GM23338 (cell line): Measurements from ENCODE around the gene FGF9. TPM values are rescaled to one million over a fixed set of nuclear protein-coding genes. Genes with fewer than 3 reads are reported as not detected.

Source experiments
- ATAC-seq: fragments of 200-7000 bp; cut with Tn5 transposase; 3 replicates; pipeline ENCODE4 v1.9.1; 2020
- DNase-seq: peaks from one replicate; pipeline ENCODE4 v3.0.0-alpha.2; 2015; ENCODE audit warnings: low spot score
- H2AFZ ChIP-seq: fragments of 200-600 bp; sonication (generic); 2 replicates; pipeline ENCODE4 v1.8.0; 2016; ENCODE audit warnings: antibody characterized with exemption, mild to moderate bottlenecking, moderate library complexity
- H3F3A ChIP-seq: fragments of 200-600 bp; sonication (generic); replicated peaks from 2 replicates; pipeline ENCODE4 v1.8.0; 2017; ENCODE audit warnings: antibody characterized with exemption, mixed run types, low read depth
- H3K27ac ChIP-seq: fragments of 200-600 bp; sonication (generic); 2 replicates; pipeline ENCODE4 v1.6.1; 2016; ENCODE audit warnings: low read depth
- H3K27me3 ChIP-seq: fragments of 200-600 bp; sonication (generic); 2 replicates; pipeline ENCODE4 v1.8.0; 2016; ENCODE audit warnings: mild to moderate bottlenecking, mixed run types, moderate library complexity; ENCODE audit not compliant: insufficient read depth
- H3K36me3 ChIP-seq: fragments of 200-600 bp; sonication (generic); 2 replicates; pipeline ENCODE4 v1.8.0; 2016; ENCODE audit warnings: mild to moderate bottlenecking; ENCODE audit not compliant: insufficient read depth
- H3K4me1 ChIP-seq: fragments of 200-600 bp; sonication (generic); 2 replicates; pipeline ENCODE4 v1.8.0; 2016; ENCODE audit warnings: mild to moderate bottlenecking, moderate library complexity; ENCODE audit not compliant: insufficient read depth
- H3K4me2 ChIP-seq: fragments of 200-600 bp; sonication (generic); 2 replicates; pipeline ENCODE4 v1.7.1; 2017; ENCODE audit warnings: mixed run types
- H3K4me3 ChIP-seq: fragments of 200-600 bp; sonication (generic); 2 replicates; pipeline ENCODE4 v1.6.1; 2016; ENCODE audit warnings: mixed run types
- H3K79me2 ChIP-seq: fragments of 200-600 bp; sonication (generic); replicated peaks from 2 replicates; pipeline ENCODE4 v1.8.0; 2017; ENCODE audit warnings: mild to moderate bottlenecking; ENCODE audit not compliant: insufficient read depth
- H3K9me2 ChIP-seq: fragments of 200-600 bp; sonication (generic); 2 replicates; pipeline ENCODE4 v1.8.0; 2017; ENCODE audit not compliant: insufficient read depth
- H4K20me1 ChIP-seq: fragments of 200-600 bp; sonication (generic); replicated peaks from 2 replicates; pipeline ENCODE4 v1.8.0; 2017; ENCODE audit warnings: mild to moderate bottlenecking; ENCODE audit not compliant: insufficient read depth
- H3K27ac Mint-ChIP-seq: 2 replicates; pipeline ENCODE4 v1.8.0; 2020; ENCODE audit warnings: inconsistent platforms, mild to moderate bottlenecking, moderate library complexity, mixed read lengths
- H3K27me3 Mint-ChIP-seq: 3 replicates; pipeline ENCODE4 v1.8.0; 2022; ENCODE audit warnings: low read depth, mild to moderate bottlenecking, moderate library complexity, mixed read lengths, inconsistent platforms; ENCODE audit not compliant: insufficient read depth, poor library complexity
- H3K36me3 Mint-ChIP-seq: 3 replicates; pipeline ENCODE4 v1.8.0; 2021; ENCODE audit warnings: low read depth, mild to moderate bottlenecking, inconsistent platforms, moderate library complexity, mixed read lengths
- H3K4me1 Mint-ChIP-seq: 3 replicates; pipeline ENCODE4 v1.8.0; 2020; ENCODE audit warnings: mild to moderate bottlenecking, inconsistent platforms, mixed read lengths
- H3K4me3 Mint-ChIP-seq: 3 replicates; pipeline ENCODE4 v1.8.0; 2021; ENCODE audit warnings: moderate library complexity, mild to moderate bottlenecking, inconsistent platforms, mixed read lengths
- H3K9me3 Mint-ChIP-seq: 3 replicates; pipeline ENCODE4 v1.8.0; 2020; ENCODE audit warnings: moderate library complexity, mild to moderate bottlenecking, inconsistent platforms, mixed read lengths
- EZH2 ChIP-seq: fragments of 200-600 bp; sonication (generic); IDR thresholded peaks from one replicate; pipeline ENCODE4 v1.8.0; 2017; ENCODE audit warnings: antibody characterized with exemption, mild to moderate bottlenecking, low read depth; ENCODE audit not compliant: unreplicated experiment
- EZH2phosphoT487 ChIP-seq: fragments of 200-600 bp; sonication (generic); IDR thresholded peaks from one replicate; pipeline ENCODE4 v1.8.1; 2018; ENCODE audit warnings: antibody characterized with exemption; ENCODE audit not compliant: unreplicated experiment
- JUNB ChIP-seq: IDR thresholded peaks from one replicate; pipeline ENCODE4 v1.6.1; 2016; ENCODE audit warnings: antibody characterized with exemption; ENCODE audit not compliant: unreplicated experiment
- NANOG ChIP-seq: IDR thresholded peaks from 2 replicates; pipeline ENCODE4 v1.6.1; 2016; ENCODE audit warnings: antibody characterized with exemption, borderline replicate concordance
- POLR2AphosphoS5 ChIP-seq: IDR thresholded peaks from 2 replicates; pipeline ENCODE4 v1.6.1; 2016; ENCODE audit warnings: antibody characterized with exemption, low read depth
- STAT1 ChIP-seq: IDR thresholded peaks from one replicate; pipeline ENCODE4 v1.6.1; 2016; ENCODE audit warnings: antibody characterized with exemption; ENCODE audit not compliant: unreplicated experiment
- ZNF114 ChIP-seq: fragments of 250-450 bp; sonication (Bioruptor Pico); IDR thresholded peaks from 2 replicates; pipeline ENCODE4 v1.5.0; 2020; ENCODE audit warnings: mild to moderate bottlenecking, moderate library complexity
- ZNF331 ChIP-seq: fragments of 250-450 bp; sonication (Bioruptor Pico); IDR thresholded peaks from 2 replicates; pipeline ENCODE4 v1.5.0; 2020; ENCODE audit warnings: low read depth, mild to moderate bottlenecking, moderate library complexity
- polyA plus RNA-seq: library from polyadenylated mRNA; unstranded; fragments of >200 nt; fragmentation: Nextera tagmentation; extraction: Ambion mirVana; gene quantifications from 2 replicates; pipeline ENCODE4 v1.2.1, GENCODE V29; 2016
- total RNA-seq: library from RNA; depleted of rRNA; stranded (reverse); fragments of >200 nt; shearing (Covaris generic); gene quantifications from 2 replicates; pipeline ENCODE4 v1.2.3, GENCODE V29; 2014
- TF ChIP-seq, protein P1 (sequence below): IDR thresholded peaks from 2 replicates; pipeline ENCODE4 v1.6.1; 2016; ENCODE audit warnings: antibody characterized with exemption
- TF ChIP-seq, protein P2 (sequence below), 2 experiments: fragments of 200-600 bp in 1 of 2; sonication (generic) in 1 of 2; conservative IDR thresholded peaks; 2 replicates each; pipeline versions ENCODE4 v1.5.1 to v1.6.1; 2016 to 2017; ENCODE audit warnings: antibody characterized with exemption in 2 of 2, low read depth in 2 of 2, mild to moderate bottlenecking in 2 of 2, moderate library complexity in 1 of 2
- TF ChIP-seq, protein P3 (sequence below): IDR thresholded peaks from one replicate; pipeline ENCODE4 v1.6.1; 2018; ENCODE audit warnings: antibody characterized with exemption; ENCODE audit not compliant: unreplicated experiment
- TF ChIP-seq, protein P4 (sequence below): fragments of 250-450 bp; sonication (Bioruptor Pico); IDR thresholded peaks from 2 replicates; pipeline ENCODE4 v1.5.0; 2020; ENCODE audit warnings: mild to moderate bottlenecking, moderate library complexity

Gene FGF9
- total and polyA plus RNA-seq, 2 experiments from 2014 or later, result 0.27 TPM; not detected in 1

DNA sequence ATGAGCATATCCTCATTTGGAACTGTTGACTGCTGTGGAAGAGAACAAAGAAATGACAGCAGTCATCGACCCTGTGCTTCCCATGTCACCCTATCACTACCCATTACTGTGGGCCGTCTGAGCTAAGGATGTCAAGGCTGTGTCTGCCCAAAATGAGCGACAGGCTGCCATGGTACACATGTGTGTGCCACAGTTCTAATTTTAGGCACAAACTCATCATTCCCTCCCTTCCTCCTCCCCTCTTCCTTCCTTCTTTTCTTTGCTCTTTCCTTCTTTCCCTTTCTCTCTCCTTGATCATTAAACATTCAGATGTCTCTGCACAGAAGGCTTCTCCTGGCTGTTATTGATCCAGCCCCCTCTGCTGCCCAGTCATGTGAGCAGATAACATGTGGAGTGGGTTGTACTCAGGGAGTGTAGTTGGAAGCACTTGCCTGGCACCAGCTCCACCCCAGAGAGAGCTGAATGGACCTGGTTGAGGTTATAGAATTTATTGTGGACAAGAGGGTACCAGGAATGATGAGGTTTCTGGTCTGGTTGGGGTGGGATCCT is 6.3 kb downstream of the FGF9 start:
- H2AFZ ChIP-seq, result no peak overlapping the region
- no peaks in the 10 kb centered on the region for H3F3A ChIP-seq
- H3K4me2 ChIP-seq, result no peak overlapping the region
- H3K36me3 ChIP-seq, result no peaks in the 10 kb centered on the region
- peaks cover 61% of the 10 kb centered on the region for H3K27me3 ChIP-seq
- peaks cover 5% of the 10 kb centered on the region for H4K20me1 ChIP-seq
- H3K4me3 ChIP-seq, result no peak overlapping the region
- H3K79me2 ChIP-seq, result no peaks in the 10 kb centered on the region
- no peaks in the 10 kb centered on the region for H3K36me3 Mint-ChIP-seq
- no peak overlapping the region for H3K27ac ChIP-seq
- peaks cover 45% of the 10 kb centered on the region for H3K27me3 Mint-ChIP-seq
- no peaks in the 10 kb centered on the region for H3K9me2 ChIP-seq
- H3K9me3 Mint-ChIP-seq, result no peaks in the 10 kb centered on the region; the same call in 2 of the 3 replicates
- H3K27ac Mint-ChIP-seq, result no peak overlapping the region
- no peak for TF ChIP-seq EZH2phosphoT487
- TF ChIP-seq JUNB, result no peak
- TF ChIP-seq, protein P1, sequence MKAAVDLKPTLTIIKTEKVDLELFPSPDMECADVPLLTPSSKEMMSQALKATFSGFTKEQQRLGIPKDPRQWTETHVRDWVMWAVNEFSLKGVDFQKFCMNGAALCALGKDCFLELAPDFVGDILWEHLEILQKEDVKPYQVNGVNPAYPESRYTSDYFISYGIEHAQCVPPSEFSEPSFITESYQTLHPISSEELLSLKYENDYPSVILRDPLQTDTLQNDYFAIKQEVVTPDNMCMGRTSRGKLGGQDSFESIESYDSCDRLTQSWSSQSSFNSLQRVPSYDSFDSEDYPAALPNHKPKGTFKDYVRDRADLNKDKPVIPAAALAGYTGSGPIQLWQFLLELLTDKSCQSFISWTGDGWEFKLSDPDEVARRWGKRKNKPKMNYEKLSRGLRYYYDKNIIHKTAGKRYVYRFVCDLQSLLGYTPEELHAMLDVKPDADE, result no peak
- TF ChIP-seq, protein P2, sequence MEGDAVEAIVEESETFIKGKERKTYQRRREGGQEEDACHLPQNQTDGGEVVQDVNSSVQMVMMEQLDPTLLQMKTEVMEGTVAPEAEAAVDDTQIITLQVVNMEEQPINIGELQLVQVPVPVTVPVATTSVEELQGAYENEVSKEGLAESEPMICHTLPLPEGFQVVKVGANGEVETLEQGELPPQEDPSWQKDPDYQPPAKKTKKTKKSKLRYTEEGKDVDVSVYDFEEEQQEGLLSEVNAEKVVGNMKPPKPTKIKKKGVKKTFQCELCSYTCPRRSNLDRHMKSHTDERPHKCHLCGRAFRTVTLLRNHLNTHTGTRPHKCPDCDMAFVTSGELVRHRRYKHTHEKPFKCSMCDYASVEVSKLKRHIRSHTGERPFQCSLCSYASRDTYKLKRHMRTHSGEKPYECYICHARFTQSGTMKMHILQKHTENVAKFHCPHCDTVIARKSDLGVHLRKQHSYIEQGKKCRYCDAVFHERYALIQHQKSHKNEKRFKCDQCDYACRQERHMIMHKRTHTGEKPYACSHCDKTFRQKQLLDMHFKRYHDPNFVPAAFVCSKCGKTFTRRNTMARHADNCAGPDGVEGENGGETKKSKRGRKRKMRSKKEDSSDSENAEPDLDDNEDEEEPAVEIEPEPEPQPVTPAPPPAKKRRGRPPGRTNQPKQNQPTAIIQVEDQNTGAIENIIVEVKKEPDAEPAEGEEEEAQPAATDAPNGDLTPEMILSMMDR (conservative IDR thresholded peaks at IDR 0.05; ENCODE audit: low read depth in 2 of 2), result no peak
- no peak for TF ChIP-seq NANOG
- no peak for TF ChIP-seq STAT1
- TF ChIP-seq POLR2AphosphoS5, result no peak
- no peak for TF ChIP-seq ZNF331 (CRISPR knock-in tag)
- no peak for TF ChIP-seq EZH2
- no peak for TF ChIP-seq ZNF114 (CRISPR knock-in tag)
- TF ChIP-seq, protein P3, sequence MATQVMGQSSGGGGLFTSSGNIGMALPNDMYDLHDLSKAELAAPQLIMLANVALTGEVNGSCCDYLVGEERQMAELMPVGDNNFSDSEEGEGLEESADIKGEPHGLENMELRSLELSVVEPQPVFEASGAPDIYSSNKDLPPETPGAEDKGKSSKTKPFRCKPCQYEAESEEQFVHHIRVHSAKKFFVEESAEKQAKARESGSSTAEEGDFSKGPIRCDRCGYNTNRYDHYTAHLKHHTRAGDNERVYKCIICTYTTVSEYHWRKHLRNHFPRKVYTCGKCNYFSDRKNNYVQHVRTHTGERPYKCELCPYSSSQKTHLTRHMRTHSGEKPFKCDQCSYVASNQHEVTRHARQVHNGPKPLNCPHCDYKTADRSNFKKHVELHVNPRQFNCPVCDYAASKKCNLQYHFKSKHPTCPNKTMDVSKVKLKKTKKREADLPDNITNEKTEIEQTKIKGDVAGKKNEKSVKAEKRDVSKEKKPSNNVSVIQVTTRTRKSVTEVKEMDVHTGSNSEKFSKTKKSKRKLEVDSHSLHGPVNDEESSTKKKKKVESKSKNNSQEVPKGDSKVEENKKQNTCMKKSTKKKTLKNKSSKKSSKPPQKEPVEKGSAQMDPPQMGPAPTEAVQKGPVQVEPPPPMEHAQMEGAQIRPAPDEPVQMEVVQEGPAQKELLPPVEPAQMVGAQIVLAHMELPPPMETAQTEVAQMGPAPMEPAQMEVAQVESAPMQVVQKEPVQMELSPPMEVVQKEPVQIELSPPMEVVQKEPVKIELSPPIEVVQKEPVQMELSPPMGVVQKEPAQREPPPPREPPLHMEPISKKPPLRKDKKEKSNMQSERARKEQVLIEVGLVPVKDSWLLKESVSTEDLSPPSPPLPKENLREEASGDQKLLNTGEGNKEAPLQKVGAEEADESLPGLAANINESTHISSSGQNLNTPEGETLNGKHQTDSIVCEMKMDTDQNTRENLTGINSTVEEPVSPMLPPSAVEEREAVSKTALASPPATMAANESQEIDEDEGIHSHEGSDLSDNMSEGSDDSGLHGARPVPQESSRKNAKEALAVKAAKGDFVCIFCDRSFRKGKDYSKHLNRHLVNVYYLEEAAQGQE, result no peak
- TF ChIP-seq, protein P4, sequence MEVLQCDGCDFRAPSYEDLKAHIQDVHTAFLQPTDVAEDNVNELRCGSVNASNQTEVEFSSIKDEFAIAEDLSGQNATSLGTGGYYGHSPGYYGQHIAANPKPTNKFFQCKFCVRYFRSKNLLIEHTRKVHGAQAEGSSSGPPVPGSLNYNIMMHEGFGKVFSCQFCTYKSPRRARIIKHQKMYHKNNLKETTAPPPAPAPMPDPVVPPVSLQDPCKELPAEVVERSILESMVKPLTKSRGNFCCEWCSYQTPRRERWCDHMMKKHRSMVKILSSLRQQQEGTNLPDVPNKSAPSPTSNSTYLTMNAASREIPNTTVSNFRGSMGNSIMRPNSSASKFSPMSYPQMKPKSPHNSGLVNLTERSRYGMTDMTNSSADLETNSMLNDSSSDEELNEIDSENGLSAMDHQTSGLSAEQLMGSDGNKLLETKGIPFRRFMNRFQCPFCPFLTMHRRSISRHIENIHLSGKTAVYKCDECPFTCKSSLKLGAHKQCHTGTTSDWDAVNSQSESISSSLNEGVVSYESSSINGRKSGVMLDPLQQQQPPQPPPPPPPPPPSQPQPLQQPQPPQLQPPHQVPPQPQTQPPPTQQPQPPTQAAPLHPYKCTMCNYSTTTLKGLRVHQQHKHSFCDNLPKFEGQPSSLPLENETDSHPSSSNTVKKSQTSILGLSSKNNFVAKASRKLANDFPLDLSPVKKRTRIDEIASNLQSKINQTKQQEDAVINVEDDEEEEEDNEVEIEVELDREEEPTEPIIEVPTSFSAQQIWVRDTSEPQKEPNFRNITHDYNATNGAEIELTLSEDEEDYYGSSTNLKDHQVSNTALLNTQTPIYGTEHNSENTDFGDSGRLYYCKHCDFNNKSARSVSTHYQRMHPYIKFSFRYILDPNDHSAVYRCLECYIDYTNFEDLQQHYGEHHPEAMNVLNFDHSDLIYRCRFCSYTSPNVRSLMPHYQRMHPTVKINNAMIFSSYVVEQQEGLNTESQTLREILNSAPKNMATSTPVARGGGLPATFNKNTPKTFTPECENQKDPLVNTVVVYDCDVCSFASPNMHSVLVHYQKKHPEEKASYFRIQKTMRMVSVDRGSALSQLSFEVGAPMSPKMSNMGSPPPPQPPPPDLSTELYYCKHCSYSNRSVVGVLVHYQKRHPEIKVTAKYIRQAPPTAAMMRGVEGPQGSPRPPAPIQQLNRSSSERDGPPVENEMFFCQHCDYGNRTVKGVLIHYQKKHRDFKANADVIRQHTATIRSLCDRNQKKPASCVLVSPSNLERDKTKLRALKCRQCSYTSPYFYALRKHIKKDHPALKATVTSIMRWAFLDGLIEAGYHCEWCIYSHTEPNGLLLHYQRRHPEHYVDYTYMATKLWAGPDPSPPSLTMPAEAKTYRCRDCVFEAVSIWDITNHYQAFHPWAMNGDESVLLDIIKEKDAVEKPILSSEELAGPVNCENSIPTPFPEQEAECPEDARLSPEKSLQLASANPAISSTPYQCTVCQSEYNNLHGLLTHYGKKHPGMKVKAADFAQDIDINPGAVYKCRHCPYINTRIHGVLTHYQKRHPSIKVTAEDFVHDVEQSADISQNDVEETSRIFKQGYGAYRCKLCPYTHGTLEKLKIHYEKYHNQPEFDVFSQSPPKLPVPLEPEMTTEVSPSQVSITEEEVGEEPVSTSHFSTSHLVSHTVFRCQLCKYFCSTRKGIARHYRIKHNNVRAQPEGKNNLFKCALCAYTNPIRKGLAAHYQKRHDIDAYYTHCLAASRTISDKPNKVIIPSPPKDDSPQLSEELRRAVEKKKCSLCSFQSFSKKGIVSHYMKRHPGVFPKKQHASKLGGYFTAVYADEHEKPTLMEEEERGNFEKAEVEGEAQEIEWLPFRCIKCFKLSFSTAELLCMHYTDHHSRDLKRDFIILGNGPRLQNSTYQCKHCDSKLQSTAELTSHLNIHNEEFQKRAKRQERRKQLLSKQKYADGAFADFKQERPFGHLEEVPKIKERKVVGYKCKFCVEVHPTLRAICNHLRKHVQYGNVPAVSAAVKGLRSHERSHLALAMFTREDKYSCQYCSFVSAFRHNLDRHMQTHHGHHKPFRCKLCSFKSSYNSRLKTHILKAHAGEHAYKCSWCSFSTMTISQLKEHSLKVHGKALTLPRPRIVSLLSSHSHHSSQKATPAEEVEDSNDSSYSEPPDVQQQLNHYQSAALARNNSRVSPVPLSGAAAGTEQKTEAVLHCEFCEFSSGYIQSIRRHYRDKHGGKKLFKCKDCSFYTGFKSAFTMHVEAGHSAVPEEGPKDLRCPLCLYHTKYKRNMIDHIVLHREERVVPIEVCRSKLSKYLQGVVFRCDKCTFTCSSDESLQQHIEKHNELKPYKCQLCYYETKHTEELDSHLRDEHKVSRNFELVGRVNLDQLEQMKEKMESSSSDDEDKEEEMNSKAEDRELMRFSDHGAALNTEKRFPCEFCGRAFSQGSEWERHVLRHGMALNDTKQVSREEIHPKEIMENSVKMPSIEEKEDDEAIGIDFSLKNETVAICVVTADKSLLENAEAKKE (CRISPR knock-in tag), result no peak
- no peak for ATAC-seq
- peaks cover 28% of the 10 kb centered on the region for H3K4me1 ChIP-seq
- H3K4me1 Mint-ChIP-seq, result peaks cover 21% of the 10 kb centered on the region
- no peak overlapping the region for H3K4me3 Mint-ChIP-seq
- DNase-seq, result no peak
